Stimulated activated CD8-positive, alpha-beta memory T cell treated with anti-CD3 and anti-CD28 coated beads, Interleukin-2, amount 100 ng/mL, for 48 hours (primary cell): ENCODE data around the gene TRIP13.
"Not testable (repeated sequence)": the region's sequence is repeated elsewhere in the genome, so short reads cannot be mapped to it uniquely, and the experiment has no call there.

Experiments
- DNase-seq, 2 donors: peaks; one replicate each; pipeline ENCODE4 v3.0.0-alpha.2; 2020; ENCODE audit warnings: low read depth in 2 of 2

Gene TRIP13

DNA sequence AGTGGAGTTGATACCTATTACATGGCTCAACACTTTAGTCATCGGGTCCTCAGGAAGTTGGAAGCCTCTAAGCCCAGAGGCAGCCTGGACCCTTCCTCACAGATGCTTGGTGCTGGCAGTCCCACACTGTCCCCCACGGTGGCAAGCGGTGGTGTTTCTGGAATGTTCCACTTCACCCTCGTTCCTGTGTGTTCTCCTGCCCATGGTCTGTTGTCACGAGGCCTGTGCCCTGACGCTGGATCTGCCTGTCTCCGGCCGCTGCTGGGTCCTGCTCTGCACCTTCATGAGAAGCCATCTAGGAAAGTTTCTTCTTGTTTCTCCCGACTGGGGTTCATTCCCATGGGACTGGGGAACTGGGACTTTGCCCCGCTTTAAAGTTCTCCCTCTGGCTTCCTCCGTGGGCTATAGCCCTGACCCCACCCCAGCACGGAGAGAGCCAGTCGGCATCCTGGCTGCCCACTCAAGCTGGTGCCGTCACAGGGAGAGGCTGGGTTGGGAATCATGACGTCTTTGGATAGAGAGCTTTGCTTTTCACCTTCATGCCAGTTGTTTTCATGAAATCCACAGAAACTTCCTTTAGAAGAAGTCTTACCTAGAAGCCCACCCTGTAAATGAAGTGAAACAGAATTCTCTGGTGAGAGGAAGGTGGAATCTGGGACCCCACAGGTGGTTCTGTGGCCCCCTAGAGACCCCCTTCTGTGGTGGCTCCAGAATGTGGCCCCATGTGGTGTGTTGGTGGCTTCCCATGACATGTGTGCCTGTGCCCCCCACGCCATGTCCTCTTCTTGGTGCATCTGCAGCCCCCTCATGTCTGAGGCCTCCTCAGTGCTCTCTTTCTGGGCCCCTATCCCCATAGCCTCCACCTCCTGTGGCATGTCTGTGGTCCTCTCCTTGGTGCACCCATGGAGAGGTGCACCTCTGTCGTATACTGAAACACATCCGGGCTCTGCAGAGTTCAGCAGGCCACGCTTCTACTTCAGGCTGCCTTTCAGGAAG, 43.8 kb downstream of the TRIP13 start:
- no peak for DNase-seq

DNA sequence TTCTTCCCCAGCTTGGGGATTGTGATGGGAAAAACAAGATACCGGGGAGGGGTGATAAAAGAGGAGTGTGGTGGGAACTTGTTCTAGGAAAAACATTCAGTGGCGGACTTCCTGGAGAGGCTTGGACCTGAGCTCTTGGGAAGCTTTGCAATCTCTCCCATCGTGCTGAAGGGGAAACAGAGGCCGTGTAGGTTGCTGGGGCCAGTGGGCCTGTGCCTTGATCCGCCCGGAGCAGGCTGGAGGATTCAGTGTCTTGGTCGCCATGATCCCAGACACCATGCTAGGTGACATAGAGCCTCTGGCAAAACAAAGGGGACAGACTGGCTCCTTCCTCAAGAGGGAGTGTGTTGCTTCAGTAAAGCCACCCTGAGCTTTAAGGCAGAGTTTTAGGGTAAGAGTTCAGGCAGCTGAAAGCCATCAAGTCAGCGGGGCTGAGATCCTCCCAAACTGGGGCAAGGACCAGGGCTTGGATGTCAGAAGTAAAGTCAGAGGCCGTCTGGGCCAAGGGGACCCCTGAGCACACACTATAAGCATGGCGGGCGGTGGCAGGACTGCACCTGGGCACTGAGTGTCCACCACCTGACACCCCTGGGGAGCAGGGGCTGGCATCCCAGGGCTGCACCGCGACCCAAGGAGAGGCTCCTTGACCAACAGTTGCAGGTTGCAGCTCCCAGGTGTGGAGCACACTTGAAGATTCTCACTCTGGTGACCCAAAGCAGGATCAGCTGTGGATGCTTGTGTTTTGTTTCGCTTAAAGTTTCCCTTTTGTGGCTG, 44.7 kb downstream of the TRIP13 start:
- no peak for DNase-seq

DNA sequence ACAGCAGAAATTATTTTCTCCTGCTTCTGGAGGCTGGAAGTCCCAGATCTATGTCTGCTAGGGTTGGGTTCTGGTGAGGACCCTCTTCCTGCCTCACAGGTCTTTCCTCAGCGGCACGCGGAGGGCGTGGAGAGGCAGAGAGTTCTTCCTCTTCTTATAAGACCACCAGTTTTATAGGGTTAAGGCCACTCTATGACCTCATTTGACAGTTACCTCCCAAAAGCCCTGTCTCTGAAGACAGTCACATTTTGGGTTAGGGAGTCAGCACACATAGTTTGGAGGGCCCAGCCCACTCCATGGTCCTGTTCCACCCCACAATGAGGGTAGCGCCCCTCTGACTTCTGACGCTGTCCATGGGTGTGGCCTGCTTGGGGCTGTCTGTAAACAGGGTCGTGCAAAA, 46.7 kb downstream of the TRIP13 start:
- DNase-seq = no peak

DNA sequence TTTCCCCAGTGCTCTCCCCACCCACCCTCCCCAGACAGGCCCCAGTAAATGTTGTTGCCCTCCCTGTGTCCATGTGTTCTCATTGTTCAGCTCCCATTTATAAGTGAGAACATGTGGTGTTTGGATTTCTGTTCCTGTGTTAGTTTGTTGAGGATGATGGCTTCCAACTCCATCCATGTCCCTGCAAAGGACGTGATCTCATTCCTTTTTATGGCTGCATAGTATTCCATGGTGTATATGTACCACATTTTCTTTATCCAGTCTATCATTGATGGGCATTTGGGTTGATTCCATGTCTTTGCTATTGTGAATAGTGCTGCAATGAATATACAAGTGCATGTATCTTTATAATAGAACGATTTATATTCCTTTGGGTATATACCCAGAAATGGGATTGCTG, 48.1 kb downstream of the TRIP13 start:
- not testable (repeated sequence) for DNase-seq

DNA sequence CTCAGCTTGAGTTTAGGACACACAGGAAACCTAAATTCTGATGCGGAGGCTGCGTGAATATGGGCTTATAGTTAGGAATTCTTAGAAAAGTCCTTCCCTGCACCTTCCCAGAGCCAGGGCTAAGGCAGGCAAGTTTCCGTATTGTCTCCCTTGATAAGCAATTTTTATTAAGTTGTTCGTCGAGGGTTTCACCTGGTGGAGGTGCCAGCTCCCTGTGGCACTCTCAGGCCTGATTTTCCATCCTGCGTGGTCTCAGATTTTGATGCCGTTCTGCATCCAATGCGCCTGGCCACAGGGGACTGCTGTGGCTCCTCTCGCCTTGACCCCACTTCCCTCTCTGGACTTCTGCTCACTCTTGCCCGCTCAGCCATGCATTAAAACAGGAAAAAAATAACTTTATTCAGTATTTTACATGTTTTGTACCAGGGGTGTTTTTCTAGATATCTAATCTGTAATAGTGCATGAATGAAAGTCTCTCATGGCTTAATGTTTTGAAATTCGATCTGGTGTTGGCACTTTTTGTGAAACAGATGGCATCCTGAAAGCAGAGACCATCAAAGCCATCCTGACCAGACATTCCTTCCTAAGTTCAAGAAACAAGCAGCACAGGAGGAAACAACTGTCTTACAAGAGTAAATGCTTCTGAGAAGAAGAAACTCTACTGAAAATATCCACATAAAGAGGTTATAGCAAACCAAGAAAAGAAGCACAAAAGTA, 50.7 kb downstream of the TRIP13 start:
- no peak for DNase-seq

DNA sequence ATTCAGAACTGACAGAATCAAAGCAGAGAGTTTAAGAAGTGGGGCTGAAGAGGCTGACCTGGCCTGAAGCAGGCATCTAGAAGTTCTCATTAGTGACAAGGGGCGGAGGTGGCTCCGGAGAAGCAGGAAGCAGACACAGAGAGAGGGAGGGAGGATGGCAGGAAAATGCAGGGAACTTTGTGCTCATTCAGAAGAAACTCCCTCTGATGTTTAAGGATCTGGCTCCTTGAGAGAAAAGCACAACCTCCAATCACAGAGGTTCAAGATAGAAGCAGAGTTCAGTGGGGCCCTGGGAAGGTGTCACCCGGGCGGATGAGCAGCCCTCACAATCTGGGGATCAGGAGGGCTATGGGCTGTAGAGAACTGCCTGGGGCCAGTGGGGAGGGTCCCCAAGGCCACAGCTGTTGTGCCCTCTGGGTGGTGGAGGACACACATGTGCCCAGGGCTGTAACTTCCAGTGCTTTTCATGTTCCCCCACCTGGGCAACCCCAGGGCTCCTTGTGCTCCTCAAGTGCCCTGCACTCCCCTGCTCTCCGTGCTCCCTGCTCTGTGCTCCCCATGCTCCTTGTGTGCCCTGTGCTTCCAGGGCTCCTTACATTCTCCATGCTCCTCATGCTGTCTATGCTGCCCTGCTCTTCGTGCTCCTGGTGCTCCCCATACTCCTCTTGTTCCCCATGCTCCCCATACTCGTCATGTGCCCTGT, 51.4 kb downstream of the TRIP13 start:
- DNase-seq = no peak

DNA sequence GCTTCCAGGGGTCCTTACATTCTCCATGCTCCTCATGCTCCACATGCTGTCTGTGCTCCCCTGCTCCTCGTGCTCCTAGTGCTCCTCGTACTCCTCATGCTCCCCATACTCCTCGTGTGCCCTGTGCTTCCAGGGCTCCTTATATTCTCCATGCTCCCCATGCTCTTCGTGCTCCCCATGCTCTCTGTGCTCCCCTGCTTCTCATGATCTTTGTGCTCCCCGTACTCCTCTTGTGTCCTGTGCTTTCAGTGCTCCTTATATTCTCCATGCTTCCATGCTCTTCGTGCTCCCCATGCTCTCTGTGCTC, 51.9 kb downstream of the TRIP13 start:
- no peak for DNase-seq

DNA sequence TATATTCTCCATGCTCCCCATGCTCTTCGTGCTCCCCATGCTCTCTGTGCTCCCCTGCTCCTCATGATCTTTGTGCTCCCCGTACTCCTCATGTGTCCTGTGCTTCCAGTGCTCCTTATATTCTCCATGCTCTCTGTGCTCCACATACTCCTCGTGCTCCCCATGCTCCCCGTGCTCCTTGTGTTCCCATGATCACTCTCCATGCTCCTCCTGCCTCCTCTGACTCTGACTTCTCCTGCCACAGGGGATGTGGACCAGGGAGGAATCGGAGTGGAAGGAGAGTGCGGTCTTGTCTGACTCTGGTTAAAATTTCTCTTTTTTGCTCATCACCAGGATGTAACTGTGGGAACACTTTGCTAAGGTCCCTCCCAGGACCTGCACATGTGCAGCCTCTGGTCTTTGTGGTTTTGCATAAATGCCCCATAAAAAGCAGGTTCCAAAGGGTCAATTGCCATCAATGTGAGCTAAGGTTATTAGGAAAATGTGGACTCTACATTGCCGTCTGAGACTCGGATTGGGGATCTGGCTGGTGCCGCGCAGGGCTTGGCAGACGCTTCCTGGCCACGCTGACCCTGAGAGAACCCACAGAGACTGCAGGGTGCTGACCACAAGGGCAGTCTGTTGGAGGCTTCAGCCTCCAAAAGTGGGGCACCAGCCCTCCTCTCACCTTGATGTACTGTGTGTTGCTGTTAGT, 52.5 kb downstream of the TRIP13 start:
- DNase-seq = no peak

DNA sequence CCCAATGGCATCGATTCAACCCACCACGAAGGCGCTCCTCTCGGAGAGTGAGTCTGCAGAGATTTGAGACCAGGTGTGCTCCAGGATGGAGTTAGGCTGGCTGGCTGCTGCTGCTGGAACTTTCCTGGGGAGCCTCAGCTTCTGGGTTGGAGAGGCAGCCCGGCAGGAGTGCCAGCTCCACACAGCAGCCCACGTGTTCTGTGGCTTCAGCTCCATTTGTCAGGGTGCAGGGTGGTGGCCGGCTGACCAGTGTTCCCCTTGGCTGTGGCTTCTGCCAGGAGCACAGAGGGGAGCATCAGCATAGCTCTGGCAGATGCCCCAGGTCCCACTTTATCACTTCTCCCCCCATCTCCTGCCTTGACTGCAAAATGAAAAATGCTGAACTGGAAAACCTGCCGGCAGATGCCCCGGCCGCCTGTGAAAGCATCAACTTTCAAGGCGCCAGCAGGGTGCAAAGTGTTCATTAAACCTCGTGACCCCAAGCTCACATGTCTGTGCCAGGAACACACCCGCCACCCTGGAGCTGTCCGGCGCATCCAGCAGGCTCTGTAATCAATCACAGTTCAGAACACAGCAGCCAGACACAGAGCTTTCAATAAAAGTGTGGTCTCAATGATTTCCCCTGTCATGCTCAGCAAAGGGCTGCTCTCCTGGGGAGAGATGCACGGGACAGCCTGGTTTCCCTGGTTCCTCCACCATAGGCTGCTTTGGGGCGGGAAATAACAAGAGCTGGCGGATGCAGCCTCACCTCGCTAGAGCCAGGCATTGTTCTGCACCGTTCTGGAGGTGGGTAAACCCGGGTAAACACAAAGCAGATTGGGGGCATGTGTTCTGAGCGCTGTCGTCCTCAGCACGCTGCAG, 53.2 kb downstream of the TRIP13 start:
- no peak for DNase-seq

DNA sequence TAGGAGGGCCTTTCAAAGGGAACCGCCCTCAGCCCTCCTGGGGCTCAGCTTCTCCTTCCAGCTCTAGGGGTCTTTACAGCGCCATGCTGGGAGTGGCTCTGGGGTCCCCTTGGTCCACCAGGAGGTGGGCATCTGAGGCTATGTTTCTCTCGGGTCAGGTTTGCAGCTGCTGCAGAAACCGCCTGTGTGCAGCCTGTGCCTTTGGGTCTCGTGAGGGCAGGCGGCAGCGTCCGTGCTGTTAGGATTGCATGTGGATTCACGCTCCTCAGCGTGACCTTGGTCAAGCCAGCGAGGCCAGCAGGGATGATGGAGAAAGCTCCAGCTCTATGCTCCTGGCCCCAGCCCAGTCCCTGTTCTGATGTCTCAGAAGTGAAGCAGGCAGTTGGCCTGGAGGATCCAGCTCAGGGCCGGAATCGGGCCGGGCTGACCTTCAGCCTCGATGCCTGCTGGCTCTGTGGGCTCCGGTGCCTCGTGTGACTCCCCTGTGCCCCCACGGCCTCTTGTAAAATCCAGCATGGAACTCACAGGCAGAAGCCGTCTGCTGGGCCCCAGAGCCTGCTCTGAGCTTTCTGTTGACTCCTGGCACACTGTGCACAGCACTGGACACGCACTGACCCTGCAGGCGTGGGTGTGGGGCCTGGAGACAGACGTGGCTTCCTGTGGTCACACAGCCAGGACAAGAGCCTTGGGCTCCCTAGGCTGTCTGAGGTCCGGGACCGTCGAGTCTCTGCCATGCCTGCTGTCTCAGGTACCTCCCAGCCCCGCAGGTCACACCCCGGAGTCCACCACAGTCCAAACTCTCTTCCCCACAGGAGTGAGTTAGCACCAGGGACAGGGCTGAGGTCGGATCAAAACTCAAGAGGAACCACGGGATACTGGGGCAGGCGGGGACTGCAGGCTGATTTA, 54.3 kb downstream of the TRIP13 start:
- DNase-seq = no peak

DNA sequence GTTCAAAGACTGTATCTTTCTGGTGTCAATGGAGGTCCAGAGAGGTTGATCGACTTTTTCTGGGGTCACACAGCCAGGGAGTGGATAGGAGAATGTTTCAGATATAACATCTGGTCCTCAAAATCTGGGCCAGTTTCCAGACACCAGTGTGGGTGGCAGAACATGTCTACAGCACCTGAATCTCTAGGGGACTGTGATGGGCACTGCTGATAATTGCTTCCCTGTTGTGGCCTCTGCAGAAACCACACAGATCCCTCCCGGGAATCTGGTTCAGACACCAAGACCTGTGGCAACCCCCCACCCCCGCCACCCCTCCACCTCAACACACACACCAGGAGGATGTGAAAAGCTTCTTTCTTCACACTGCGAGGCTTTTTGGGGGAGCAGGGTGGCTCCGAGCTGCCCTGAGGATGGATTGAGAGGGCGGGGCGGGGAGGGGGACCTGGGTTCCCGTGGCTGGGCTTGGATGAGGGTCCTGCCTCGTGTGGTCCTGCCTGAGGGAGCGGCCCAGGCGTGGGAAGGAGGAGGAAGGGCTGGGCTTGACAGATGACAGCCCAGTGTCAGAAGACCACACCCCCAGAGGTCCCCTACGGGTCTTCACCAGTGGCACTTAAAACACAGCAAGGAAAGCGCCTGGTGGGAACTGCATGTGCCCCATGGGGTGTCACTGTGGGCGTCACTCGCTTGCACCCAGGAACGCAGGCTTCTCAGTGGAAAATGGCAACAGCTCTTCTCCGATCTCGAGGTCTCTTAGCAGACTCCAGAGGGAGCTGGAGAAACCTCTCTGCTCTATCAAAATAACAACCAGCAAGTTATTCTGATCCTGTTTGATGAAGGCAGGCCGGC, 55.2 kb downstream of the TRIP13 start:
- DNase-seq = no peak

DNA sequence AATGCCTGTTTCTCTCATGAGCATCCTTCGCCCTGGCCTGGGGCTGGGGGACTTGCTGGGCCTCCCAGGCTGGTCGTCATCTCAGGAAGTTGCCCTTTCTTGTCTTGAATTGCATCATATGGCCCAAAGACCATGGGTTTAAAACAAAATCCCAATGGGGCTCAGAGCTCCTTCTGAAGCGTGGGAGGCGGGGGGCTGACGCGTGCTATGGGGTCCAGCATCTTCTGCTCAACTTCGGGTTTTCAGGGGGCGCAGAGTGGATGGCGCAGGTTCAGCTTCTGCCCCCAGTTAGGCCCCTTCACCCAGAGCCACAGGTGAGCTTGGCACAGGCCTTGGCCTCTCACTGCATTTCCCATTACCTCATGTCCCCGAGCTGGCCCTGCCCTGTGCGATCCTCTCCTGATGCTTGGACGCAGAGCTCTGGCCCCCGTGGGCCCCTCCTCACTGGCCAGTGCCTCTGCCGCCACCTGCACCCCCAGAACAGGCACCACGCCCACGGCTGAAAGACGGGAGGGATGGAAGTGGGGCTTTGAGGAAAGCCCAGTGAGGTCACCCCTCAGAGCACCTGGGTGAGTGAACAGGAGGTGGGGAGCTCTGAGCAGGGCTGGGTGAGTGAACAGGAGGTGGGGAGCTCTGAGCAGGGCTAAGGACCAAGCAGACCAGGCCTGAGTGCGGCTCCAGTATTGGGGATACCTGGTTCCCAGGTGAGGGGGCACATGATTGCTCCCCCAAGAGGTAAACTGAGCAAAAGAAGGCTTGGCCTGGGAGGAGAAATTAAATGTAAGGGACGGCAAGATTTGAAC, 56.0 kb downstream of the TRIP13 start:
- DNase-seq = no peak

DNA sequence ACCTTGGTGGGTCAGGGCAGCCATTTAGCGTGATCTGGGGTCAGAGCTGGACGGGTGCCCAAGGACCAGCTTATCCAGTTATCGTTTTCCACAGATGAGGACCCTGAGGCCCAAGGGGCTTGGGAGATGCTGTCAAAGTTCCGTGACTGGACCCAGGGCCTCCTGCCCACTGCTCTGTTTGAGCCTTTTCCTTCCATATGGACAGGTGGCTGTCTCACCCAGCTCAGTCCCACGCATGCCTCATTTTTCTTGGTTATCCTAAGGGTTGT, 56.5 kb downstream of the TRIP13 start:
- DNase-seq = no peak

DNA sequence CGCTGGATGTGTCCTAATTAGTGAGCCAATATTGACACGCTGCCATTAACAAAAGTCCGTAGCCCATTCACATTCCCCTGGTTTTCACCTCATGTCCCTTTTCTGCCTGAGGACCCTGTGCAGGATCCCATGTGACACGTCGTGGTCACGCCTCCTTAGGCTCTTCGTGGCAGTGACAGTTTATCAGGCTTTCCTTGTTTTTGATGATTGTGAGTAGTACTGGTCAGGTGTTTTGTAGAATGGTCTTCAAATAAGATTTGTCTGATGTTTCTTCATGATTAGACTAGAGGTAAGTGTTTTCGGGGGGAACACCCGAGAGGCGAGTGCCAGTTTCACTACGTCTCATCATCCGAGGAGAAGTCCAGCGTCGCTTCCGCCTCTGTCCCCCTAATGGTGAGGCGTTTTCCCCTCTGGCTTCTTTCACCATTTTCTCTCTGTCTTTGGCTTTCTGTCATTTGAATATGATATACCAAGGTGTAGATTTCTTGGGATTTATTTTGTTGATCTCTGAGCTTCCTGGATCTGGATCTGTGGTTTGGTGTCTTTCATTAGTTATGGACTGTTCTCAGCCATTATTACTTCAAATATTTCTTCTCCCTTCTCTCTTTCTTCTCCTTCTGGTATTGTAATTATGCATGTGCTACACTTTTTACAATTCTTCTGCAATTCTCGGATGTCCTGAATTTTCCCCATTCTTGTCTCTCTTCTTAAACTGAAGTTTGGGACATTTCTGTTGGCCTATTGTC, 57.3 kb downstream of the TRIP13 start:
- no peak for DNase-seq

DNA sequence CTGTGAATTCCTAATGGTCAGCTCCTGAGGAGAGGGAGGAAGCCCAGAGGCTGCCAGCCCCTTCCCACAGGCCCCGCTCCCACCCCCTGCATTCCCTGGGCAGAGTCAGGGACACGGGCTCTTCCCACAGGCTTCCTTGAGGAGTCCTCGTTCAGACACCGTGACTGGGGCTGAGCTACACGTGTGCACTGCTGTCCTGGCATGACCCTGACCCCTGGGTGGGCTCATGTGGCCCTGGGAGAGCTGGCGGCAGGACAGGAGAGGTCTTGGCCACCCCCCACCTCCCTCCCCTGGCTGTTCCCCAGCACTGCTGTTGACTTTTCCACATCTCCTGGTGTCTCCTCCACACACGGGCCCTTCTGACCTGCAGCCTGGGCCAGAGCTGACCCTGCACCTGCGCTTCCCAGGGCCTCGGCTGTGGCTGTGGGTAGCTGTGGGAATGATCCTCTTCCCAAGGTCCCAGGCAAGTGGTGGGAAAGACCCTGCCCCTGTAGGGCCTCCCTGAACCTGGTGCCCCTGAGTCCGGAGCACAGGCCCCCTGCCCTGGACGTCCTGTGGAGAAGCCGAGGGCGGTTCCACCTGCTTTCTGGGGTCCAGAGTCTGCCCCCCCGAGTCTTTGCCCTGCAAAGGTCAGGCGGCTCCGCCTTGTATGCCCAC, 59.4 kb downstream of the TRIP13 start:
- no peak for DNase-seq

DNA sequence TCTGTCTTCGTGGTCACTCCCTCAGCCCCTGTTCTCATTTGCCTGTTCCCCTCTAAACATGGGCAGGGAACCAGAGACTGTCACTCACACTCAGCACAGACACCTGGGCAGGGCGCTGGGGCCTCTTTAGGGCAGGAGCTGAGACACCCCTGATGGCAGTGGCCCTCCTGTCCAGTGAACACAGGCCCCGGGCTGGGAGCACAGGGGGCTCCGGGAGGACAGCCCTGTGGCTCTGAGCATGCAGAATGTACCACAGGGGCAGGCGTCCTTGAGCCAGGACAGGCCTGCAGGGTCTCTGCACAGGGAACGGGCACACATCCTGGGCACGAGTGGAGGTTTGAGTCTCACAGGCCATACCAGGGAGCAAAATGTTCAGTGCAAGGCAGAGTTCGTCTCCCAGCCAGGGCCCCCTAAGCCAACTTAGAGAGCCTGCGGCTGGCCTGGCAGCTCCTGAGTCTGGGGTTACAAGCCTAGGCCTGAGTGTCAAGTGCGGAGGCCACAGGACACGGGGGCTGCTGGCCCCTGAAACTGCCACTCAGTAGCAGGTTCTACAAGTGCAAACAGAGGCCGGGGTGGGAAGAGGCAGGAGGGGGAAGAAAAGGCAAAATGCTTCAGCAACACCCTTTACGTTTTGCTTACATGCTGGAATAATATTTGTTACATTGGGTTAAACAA, 60.0 kb downstream of the TRIP13 start:
- no peak for DNase-seq
